MM.1S (cell line): ENCODE data around the gene PDE6D.
A peak's percentile ranks its signal among the peaks of the same experiment; 100 is the strongest.

ENCODE experiments used
- DNase-seq: peaks from one replicate; pipeline ENCODE4 v3.0.0-alpha.2; 2015
- H2AFZ ChIP-seq: fragments of 300-600 bp; sonication (generic); 2 replicates; pipeline ENCODE4 v1.6.0; 2016; ENCODE audit warnings: antibody characterized with exemption, low read length
- H3F3A ChIP-seq: fragments of 300-600 bp; sonication (generic); 2 replicates; pipeline ENCODE4 v1.6.1; 2016; ENCODE audit warnings: mild to moderate bottlenecking, antibody characterized with exemption, low read length, moderate library complexity, mixed read lengths; ENCODE audit not compliant: insufficient read depth
- H3K27ac ChIP-seq: fragments of 300-600 bp; sonication (generic); 2 replicates; pipeline ENCODE4 v1.5.1; 2016; ENCODE audit warnings: mild to moderate bottlenecking, low read length
- H3K27me3 ChIP-seq: fragments of 300-600 bp; sonication (generic); replicated peaks from 2 replicates; pipeline ENCODE4 v1.6.0; 2016; ENCODE audit warnings: low read length; ENCODE audit not compliant: insufficient read depth
- H3K36me3 ChIP-seq: fragments of 300-600 bp; sonication (generic); replicated peaks from 2 replicates; pipeline ENCODE4 v1.6.1; 2016; ENCODE audit warnings: mild to moderate bottlenecking, low read length, mixed read lengths; ENCODE audit not compliant: insufficient read depth
- H3K4me1 ChIP-seq: fragments of 300-600 bp; sonication (generic); 2 replicates; pipeline ENCODE4 v1.6.1; 2016; ENCODE audit warnings: low read length, mixed read lengths
- H3K4me2 ChIP-seq: fragments of 300-600 bp; sonication (generic); 2 replicates; pipeline ENCODE4 v1.6.0; 2016; ENCODE audit warnings: low read depth, low read length
- H3K4me3 ChIP-seq: fragments of 300-600 bp; sonication (generic); 2 replicates; pipeline ENCODE4 v1.5.1; 2016; ENCODE audit warnings: low read length, mixed read lengths
- H3K79me2 ChIP-seq: fragments of 300-600 bp; sonication (generic); 2 replicates; pipeline ENCODE4 v1.6.1; 2016; ENCODE audit warnings: mixed run types, low read length, mixed read lengths
- H3K9ac ChIP-seq: fragments of 300-600 bp; sonication (generic); 2 replicates; pipeline ENCODE4 v1.6.1; 2016; ENCODE audit warnings: low read length, mixed read lengths
- H3K9me2 ChIP-seq: fragments of 300-600 bp; sonication (generic); replicated peaks from 2 replicates; pipeline ENCODE4 v1.6.1; 2016; ENCODE audit warnings: mild to moderate bottlenecking, low read length, mixed read lengths; ENCODE audit not compliant: insufficient read depth
- H3K9me3 ChIP-seq: fragments of 300-600 bp; sonication (generic); replicated peaks from 2 replicates; pipeline ENCODE4 v1.6.1; 2016; ENCODE audit warnings: mild to moderate bottlenecking, low read length, mixed read lengths; ENCODE audit not compliant: insufficient read depth
- H4K20me1 ChIP-seq: fragments of 300-600 bp; sonication (generic); 2 replicates; pipeline ENCODE4 v1.6.1; 2016; ENCODE audit warnings: mild to moderate bottlenecking, low read length, moderate library complexity, mixed read lengths; ENCODE audit not compliant: insufficient read depth
- EZH2 ChIP-seq: fragments of 300-600 bp; sonication (generic); optimal IDR thresholded peaks from 2 replicates; pipeline ENCODE3; 2017; ENCODE audit warnings: low read depth, mild to moderate bottlenecking, antibody characterized with exemption, low read length, mixed read lengths
- EZH2phosphoT487 ChIP-seq: fragments of 300-600 bp; sonication (generic); IDR thresholded peaks from 2 replicates; pipeline ENCODE4 v1.6.1; 2018; ENCODE audit warnings: antibody characterized with exemption, low read length
- TF ChIP-seq, protein P1 (sequence below): fragments of 300-600 bp; sonication (generic); IDR thresholded peaks from 2 replicates; pipeline ENCODE4 v1.5.1; 2016; ENCODE audit warnings: antibody characterized with exemption, low read length, mixed read lengths

PDE6D gene

DNA sequence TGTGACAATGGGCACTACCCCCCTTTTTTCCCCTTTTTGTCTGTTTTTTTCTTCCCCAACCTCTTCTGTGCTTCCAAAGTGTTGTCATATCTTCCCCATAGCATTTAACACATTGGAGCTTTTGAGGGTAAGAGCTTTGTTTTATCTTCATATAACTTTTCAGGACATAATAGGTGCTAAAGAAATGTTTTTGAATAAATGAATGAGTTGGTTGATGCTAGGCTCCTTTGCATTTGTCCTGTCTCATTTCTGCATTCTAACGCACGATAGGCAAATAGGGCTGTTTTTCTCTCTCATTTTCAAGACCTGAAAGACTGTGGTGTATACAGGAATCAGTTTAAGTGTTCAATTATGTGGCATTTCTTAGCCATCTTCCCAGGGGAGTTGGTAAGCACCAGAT, 4.3 kb upstream of the PDE6D start:
- Histone ChIP-seq H3K9ac (peak overlapping the region; percentile 70; the same call in 1 of the 2 replicates), H3K79me2 (peaks cover 90% of the 10 kb centered on the region), H3K9me3 (no peaks in the 10 kb centered on the region)

DNA sequence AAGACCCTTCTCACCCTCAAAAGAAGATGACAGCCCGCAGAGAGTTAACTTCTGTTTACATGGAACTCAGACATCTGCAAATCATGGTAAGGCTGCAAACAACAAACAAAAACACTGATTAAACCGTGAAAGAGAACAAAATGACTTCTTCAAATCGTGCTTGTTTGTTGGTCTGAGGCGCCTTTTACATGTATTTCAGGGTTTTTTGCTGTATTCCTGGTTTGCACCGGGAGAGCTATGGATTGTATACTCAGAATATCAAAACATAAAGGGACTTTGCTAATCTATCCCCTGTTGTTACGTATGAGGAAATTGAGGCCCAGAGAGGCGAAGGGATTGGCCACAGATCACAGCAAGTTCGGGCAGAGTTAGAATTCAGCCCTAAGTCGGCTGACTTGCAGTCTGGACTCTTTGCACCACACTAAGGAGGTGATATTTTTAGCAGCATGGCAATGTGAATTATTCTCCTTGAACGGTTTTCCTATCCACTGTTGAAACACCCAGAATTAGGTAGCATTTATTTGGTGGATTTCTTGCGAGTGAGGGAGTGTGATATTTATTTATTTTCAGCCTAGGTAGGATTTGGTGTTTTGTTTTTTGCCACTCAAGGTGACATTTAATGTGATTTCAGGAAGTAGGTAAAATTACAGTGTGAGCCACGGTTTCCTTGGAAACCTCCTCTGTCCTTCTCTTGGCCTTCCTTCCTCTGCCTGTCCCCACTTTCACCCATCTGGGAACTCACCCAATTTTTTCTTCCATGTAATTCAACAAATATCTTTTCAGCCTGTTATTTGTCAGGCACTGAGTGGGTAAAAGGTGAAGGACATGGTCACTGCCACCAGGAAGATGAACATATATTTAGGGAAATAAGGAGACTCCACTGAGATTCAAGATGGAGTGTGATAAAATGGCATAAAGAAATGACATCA, 980 bp upstream of the PDE6D start:
- peaks cover 22% of the 10 kb centered on the region for H3K4me1 ChIP-seq

More for the DNA sequence above, 4.3 kb upstream of the PDE6D start:
- TF ChIP-seq EZH2 (no peak), EZH2phosphoT487 (no peak)
- TF ChIP-seq, protein P1, sequence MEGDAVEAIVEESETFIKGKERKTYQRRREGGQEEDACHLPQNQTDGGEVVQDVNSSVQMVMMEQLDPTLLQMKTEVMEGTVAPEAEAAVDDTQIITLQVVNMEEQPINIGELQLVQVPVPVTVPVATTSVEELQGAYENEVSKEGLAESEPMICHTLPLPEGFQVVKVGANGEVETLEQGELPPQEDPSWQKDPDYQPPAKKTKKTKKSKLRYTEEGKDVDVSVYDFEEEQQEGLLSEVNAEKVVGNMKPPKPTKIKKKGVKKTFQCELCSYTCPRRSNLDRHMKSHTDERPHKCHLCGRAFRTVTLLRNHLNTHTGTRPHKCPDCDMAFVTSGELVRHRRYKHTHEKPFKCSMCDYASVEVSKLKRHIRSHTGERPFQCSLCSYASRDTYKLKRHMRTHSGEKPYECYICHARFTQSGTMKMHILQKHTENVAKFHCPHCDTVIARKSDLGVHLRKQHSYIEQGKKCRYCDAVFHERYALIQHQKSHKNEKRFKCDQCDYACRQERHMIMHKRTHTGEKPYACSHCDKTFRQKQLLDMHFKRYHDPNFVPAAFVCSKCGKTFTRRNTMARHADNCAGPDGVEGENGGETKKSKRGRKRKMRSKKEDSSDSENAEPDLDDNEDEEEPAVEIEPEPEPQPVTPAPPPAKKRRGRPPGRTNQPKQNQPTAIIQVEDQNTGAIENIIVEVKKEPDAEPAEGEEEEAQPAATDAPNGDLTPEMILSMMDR = no peak
- Histone ChIP-seq H2AFZ (peak overlapping the region; percentile 53), H3K4me2 (peak overlapping the region; percentile 82), H3F3A (0 out of 2 replicates have a peak, but pooled peaks cover 8% of the 10 kb centered on the region), H4K20me1 (no peaks in the 10 kb centered on the region), H3K36me3 (0 out of 2 replicates have a peak, but pooled peaks cover 3% of the 10 kb centered on the region), H3K4me1 (peaks cover 28% of the 10 kb centered on the region), H3K27ac (no peak overlapping the region), H3K27me3 (no peaks in the 10 kb centered on the region), H3K4me3 (peak overlapping the region; percentile 89), H3K9me2 (no peaks in the 10 kb centered on the region)
- no peak for DNase-seq

DNA sequence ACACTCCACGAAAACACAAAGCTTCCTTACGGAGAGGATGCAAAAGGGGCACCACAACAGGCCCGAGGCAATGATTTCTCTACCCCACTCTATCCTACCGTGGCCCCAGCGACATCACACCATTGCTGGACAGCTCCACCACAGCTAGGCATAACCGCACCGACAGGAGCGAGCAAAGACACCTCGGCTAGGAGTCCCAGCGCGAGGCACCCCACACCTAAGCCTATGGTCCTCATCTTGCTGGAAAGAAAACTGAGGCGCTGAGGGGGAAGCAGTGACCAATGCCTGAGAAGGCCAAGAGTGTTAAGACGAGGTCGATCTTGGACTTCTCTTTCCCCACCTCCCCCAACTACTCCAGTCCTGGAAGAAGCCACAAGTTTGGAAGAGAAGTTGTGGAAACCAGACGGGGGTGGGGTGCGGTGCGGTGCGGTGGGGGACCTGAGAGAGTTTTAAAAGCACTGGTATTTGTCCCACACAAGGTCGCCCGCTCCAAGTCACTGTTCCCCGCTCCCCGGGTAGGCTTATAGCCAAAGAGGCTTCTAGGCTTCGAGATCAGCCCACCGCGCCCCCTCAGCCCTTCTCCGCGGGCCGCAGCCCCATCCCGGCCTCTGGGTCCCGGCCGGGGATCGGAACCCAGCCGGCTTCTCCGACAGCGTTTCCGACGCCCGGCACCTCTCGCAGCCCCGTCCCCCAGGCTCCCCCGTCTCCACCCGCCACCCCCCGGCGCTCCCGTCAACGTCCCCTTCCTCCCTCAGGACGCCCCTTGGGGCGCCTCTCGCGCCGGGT, 766 bp downstream of the PDE6D start:
- H3F3A ChIP-seq = no peaks in the 10 kb centered on the region

More for the DNA sequence above, 980 bp upstream of the PDE6D start:
- no peaks in the 10 kb centered on the region for H3K9me3 ChIP-seq
- peaks cover 78% of the 10 kb centered on the region for H3K79me2 ChIP-seq
- H3F3A ChIP-seq = 0 out of 2 replicates have a peak, but pooled peaks cover 8% of the 10 kb centered on the region
- no peaks in the 10 kb centered on the region for H4K20me1 ChIP-seq
- H3K27ac ChIP-seq = peak overlapping the region; percentile 56; the same call in 1 of the 2 replicates
- no peaks in the 10 kb centered on the region for H3K27me3 ChIP-seq
- peak overlapping the region; percentile 94 for H3K4me2 ChIP-seq
- peak overlapping the region; percentile 87 for H2AFZ ChIP-seq
- no peaks in the 10 kb centered on the region for H3K36me3 ChIP-seq
- peak overlapping the region; percentile 87 for H3K4me3 ChIP-seq
- H3K9me2 ChIP-seq = no peaks in the 10 kb centered on the region
- H3K9ac ChIP-seq = peak overlapping the region; percentile 77
- DNase-seq = peak; percentile 37
- TF ChIP-seq, protein P1 = no peak
- TF ChIP-seq EZH2 (no peak), EZH2phosphoT487 (no peak)

More for the DNA sequence above, 766 bp downstream of the PDE6D start:
- peaks cover 62% of the 10 kb centered on the region for H3K79me2 ChIP-seq
- H3K9me2 ChIP-seq = no peaks in the 10 kb centered on the region
- peak overlapping the region; percentile 87 for H3K4me3 ChIP-seq
- H3K4me2 ChIP-seq = peak overlapping the region; percentile 94
- no peak for DNase-seq
- TF ChIP-seq EZH2 (no peak), EZH2phosphoT487 (no peak)
- TF ChIP-seq, protein P1 = no peak
- no peaks in the 10 kb centered on the region for H3K36me3 ChIP-seq
- peak overlapping the region; percentile 77; the same call in 1 of the 2 replicates for H3K9ac ChIP-seq
- peak overlapping the region; percentile 87 for H2AFZ ChIP-seq
- peaks cover 19% of the 10 kb centered on the region for H3K4me1 ChIP-seq
- no peak overlapping the region for H3K27ac ChIP-seq
- H4K20me1 ChIP-seq = no peaks in the 10 kb centered on the region
- H3K27me3 ChIP-seq = no peaks in the 10 kb centered on the region
- no peaks in the 10 kb centered on the region for H3K9me3 ChIP-seq
